AG09309 (cell line): ENCODE results near the gene TMEM14A.
"Not testable (repeated sequence)": the region's sequence is repeated elsewhere in the genome, so short reads cannot be mapped to it uniquely, and the experiment has no call there.

Experiments
- DNase-seq: peaks from one replicate; pipeline ENCODE4 v3.0.0-alpha.2; 2010; ENCODE audit warnings: low read depth
- H3K4me3 ChIP-seq: 2 replicates; pipeline ENCODE4 v1.5.1; 2011; ENCODE audit warnings: mild to moderate bottlenecking, low read depth, low read length, moderate library complexity; ENCODE audit not compliant: control insufficient read depth
- CTCF ChIP-seq: IDR thresholded peaks from 2 replicates; pipeline ENCODE4 v1.5.1; 2011; ENCODE audit warnings: mild to moderate bottlenecking, low read depth, low read length, inconsistent platforms; ENCODE audit not compliant: insufficient read depth, control insufficient read depth; ENCODE audit errors: missing control alignments

Gene TMEM14A

GRCh38 chr6:52689857-52690256, 18.9 kb downstream of the TMEM14A start:
- no peak overlapping the region for H3K4me3 ChIP-seq
- no peak for DNase-seq
- TF ChIP-seq CTCF, result no peak

- no peak for DNase-seq
- no peak overlapping the region for H3K4me3 ChIP-seq
- TF ChIP-seq CTCF, result no peak
These were observed 20.8 kb downstream of the TMEM14A start for GRCh38 chr6:52691718-52692117.

DNA sequence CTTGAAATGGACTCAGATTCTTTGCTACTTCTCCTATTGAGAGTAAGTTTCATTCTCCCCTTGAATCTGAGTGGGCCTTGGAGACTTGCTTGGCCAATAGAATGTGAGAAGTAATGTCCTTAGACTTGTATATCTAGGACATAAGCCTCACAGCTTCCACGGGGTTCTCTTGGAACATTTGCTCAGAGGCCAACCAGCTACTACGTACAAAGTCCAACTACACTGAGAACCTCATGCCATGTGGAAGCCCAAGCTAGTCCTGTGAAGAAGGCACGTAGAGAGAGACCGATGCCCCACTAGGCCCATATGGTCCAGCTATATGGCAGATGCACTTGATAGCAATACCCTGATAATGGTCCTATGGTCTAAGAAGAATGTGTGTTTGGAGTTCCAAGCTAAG, 22.9 kb downstream of the TMEM14A start:
- no peak for TF ChIP-seq CTCF

DNA sequence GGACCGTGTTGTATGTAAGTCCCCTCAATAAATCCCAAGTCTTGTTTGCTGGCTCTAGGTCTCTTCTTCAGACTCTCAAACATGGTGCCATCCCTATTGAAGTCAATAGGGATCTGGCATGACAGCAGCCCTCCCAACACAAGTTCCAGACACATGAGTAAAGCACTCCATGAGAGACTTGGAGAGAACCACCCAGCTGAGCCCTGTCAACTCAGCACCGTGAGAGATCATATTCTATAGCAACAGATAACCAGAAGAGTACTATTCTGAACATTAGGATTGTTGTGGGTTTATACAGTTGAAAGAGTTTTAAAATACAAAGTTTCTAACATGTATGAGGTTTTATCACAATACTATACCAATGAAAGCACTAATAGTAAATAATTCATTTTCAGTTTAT, 23.5 kb downstream of the TMEM14A start:
- TF ChIP-seq CTCF, result no peak
- no peak for DNase-seq
- H3K4me3 ChIP-seq, result no peak overlapping the region

More for the DNA sequence above, 22.9 kb downstream of the TMEM14A start:
- no peak for DNase-seq
- H3K4me3 ChIP-seq, result no peak overlapping the region

GRCh38 chr6:52696418-52696817, 25.5 kb downstream of the TMEM14A start:
- no peak for TF ChIP-seq CTCF
- H3K4me3 ChIP-seq, result no peak overlapping the region
- no peak for DNase-seq

- no peak overlapping the region for H3K4me3 ChIP-seq
- no peak for DNase-seq
- TF ChIP-seq CTCF, result no peak
These were observed 27.0 kb downstream of the TMEM14A start for GRCh38 chr6:52697903-52698302.

DNA sequence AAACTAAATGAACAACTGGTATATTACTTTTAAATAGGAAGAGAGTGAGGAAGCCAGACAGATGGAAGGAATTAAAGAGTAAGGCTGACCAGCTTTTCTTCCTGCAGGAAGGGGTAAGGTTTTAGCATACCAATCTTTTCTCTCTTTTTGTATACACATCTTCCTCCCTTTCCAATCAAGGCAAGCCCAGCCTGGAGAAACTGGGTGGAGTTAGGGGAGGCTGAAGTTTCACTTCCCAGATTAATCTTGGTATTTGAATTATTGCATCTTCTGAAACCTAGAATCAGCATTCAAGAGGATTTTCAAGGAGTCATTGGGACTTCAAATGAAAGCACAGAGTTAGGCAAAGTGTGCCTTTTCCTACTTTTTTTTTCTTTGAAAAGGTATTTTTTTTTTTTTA, 33.1 kb downstream of the TMEM14A start:
- no peak for TF ChIP-seq CTCF
- H3K4me3 ChIP-seq, result no peak overlapping the region
- DNase-seq, result no peak

DNA sequence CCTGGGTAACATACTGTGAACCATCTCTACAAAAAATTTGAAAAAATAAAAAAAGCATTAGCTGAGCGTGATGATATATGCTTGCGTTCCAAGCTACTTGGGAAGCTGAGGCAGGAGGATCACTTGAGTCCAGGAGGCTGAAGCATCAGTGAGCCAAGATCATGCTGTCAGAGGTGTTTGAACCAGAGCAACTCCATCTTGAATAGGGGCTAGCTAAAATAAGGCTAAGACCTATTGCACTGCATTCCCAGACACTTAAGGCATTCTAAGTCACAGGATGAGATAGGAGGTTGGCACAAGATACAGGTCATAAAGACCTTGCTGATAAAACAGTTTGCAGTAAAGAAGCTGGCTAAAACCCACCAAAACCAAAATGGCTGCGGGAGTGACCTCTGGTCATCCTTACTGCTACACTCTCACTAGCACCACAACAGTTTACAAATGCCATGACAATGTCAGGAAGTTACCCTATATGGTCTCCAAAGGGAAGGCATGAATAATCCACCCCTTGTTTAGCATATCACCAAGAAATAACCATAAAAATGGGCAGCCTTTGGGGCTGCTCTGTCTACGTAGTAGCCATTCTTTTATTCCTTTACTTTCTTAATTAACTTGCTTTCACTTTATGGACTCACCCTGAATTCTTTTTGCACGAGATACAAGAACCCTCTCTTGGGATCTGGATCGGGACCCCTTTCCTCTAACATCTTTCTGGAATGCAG, 34.0 kb downstream of the TMEM14A start:
- not testable (repeated sequence) for H3K4me3 ChIP-seq, DNase-seq
